Measurements from ENCODE around the gene MS4A1.

- no peak for TF ChIP-seq CREM (CRISPR knock-in tag; IDR thresholded peaks at IDR 0.05)
- TF ChIP-seq ATF3 (CRISPR knock-in tag; conservative IDR thresholded peaks at IDR 0.05): no peak
- TF ChIP-seq E2F4 (CRISPR knock-in tag; IDR thresholded peaks at IDR 0.05; ENCODE audit: borderline replicate concordance, low read depth): no peak
- TF ChIP-seq ZNF425 (CRISPR knock-in tag; conservative IDR thresholded peaks at IDR 0.05): no peak
- no peak for TF ChIP-seq CTCF (IDR thresholded peaks at IDR 0.05)
- TF ChIP-seq JUN (CRISPR knock-in tag; IDR thresholded peaks at IDR 0.05): no peak
- no peak for TF ChIP-seq E2F1 (CRISPR knock-in tag; IDR thresholded peaks at IDR 0.05)
- no peak for TF ChIP-seq E2F5 (CRISPR knock-in tag; IDR thresholded peaks at IDR 0.05)
These were observed 1.4 kb upstream of the MS4A1 start for GRCh38 chr11:60454212-60454611.
